Activated CD4-positive, alpha-beta T cell treated with anti-CD3 and anti-CD28 coated beads, Interleukin-2, Interleukin-6, amounts not matched to agents 100 ng/mL and 50 ng/mL, durations not matched to agents 16 hours and 8 hours (primary cell): ENCODE results near the gene SEMA3D.

Experiments used
- DNase-seq: peaks from one replicate; pipeline ENCODE4 v3.0.0-alpha.2; 2020

Gene SEMA3D

GRCh38 chr7:84971360-84971759 lies 215.5 kb downstream of the SEMA3D start:
- DNase-seq: no peak

- DNase-seq: no peak
Measured at GRCh38 chr7:84970670-84971069, 216.2 kb downstream of the SEMA3D start.

GRCh38 chr7:84953234-84953633 lies 233.6 kb downstream of the SEMA3D start:
- no peak for DNase-seq

GRCh38 chr7:84950836-84951235 lies 236.0 kb downstream of the SEMA3D start:
- DNase-seq: no peak

GRCh38 chr7:84949501-84949900 lies 237.4 kb downstream of the SEMA3D start:
- DNase-seq: no peak

- no peak for DNase-seq
Measured at GRCh38 chr7:84949067-84949466, 237.8 kb downstream of the SEMA3D start.

- DNase-seq: no peak
Measured at GRCh38 chr7:84948634-84949033, 238.2 kb downstream of the SEMA3D start.

GRCh38 chr7:84946549-84946948 lies 240.3 kb downstream of the SEMA3D start:
- no peak for DNase-seq
